Activated CD4-positive, alpha-beta T cell treated with anti-CD3 and anti-CD28 coated beads, Interleukin-2, amount 50 U/mL, for 16 hours (primary cell): ENCODE measurements around the gene TRERF1.

ENCODE experiments used
- DNase-seq: peaks from one replicate; pipeline ENCODE4 v3.0.0-alpha.2; 2020

The TRERF1 gene

DNA sequence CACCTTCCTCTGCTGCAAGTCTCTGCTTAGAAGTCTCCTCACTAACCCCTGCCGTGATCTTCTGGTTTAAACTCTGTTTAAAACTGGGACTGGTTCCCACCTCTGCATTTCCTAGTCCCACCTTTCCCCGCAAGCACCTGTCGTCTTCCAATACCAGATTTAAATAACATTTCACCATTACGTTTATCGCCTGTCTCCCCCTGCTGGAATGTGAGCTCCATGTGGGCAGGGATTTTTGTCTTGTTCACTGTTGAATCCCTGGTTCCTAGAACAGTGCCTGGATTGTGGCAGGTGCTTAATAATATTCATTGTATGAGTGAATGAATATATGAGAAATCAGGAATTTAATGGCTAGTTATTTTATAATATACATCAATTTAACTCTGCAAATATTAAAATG, 275.9 kb downstream of the TRERF1 start:
- DNase-seq: no peak
